GM06990 (cell line): ENCODE results near the gene TECPR1.

ENCODE experiments used
- DNase-seq: peaks from one replicate; pipeline ENCODE4 v3.0.0-alpha.2; 2011; ENCODE audit not compliant: insufficient read length; ENCODE audit errors: extremely low read depth
- H3K27me3 ChIP-seq: replicated peaks from 2 replicates; pipeline ENCODE4 v1.6.0; 2011; ENCODE audit warnings: low read length; ENCODE audit not compliant: control insufficient read depth, insufficient read depth
- H3K36me3 ChIP-seq: 2 replicates; pipeline ENCODE4 v1.5.1; 2011; ENCODE audit warnings: low read length; ENCODE audit not compliant: control insufficient read depth, insufficient read depth
- H3K4me3 ChIP-seq: replicated peaks from 2 replicates; pipeline ENCODE4 v1.5.1; 2011; ENCODE audit warnings: low read depth, mild to moderate bottlenecking, control low read depth, low read length
- CTCF ChIP-seq: IDR thresholded peaks from 2 replicates; pipeline ENCODE4 v1.5.1; 2011; ENCODE audit warnings: low read length, control low read depth, mild to moderate bottlenecking, inconsistent platforms; ENCODE audit not compliant: insufficient read depth, poor library complexity, severe bottlenecking

Gene TECPR1

GRCh38 chr7:98168904-98169621 is 83.0 kb downstream of the TECPR1 start:
- no peak for DNase-seq
- peaks cover 3% of the 10 kb centered on the region for H3K36me3 ChIP-seq
- H3K27me3 ChIP-seq, result no peaks in the 10 kb centered on the region
- TF ChIP-seq CTCF, result no peak
- no peak overlapping the region for H3K4me3 ChIP-seq

- peak; percentile 73 for TF ChIP-seq CTCF
- H3K36me3 ChIP-seq, result peaks cover 3% of the 10 kb centered on the region
Observed at GRCh38 chr7:98168181-98168903, 83.7 kb downstream of the TECPR1 start.

GRCh38 chr7:98167653-98168052 is 84.4 kb downstream of the TECPR1 start:
- Histone ChIP-seq H3K27me3 (no peaks in the 10 kb centered on the region), H3K36me3 (peaks cover 3% of the 10 kb centered on the region), H3K4me3 (no peak overlapping the region)
- TF ChIP-seq CTCF, result no peak
- no peak for DNase-seq

More at GRCh38 chr7:98168181-98168903, 83.7 kb downstream of the TECPR1 start:
- no peak for DNase-seq
- Histone ChIP-seq H3K27me3 (no peaks in the 10 kb centered on the region), H3K4me3 (no peak overlapping the region)

- no peak for TF ChIP-seq CTCF
- no peaks in the 10 kb centered on the region for H3K27me3 ChIP-seq
- H3K36me3 ChIP-seq, result no peaks in the 10 kb centered on the region
- DNase-seq, result no peak
- no peak overlapping the region for H3K4me3 ChIP-seq
Observed at GRCh38 chr7:98166668-98166970, 85.4 kb downstream of the TECPR1 start.

GRCh38 chr7:98165827-98166667 is 86.0 kb downstream of the TECPR1 start:
- TF ChIP-seq CTCF, result peak; percentile 79
- no peak overlapping the region for H3K4me3 ChIP-seq
- DNase-seq, result peak; percentile 37
- no peaks in the 10 kb centered on the region for H3K27me3 ChIP-seq
- no peaks in the 10 kb centered on the region for H3K36me3 ChIP-seq
